HG03432 (cell line): ENCODE measurements around the gene SRGAP1.

ENCODE experiments used
- ATAC-seq: cut with Tn5 transposase; IDR thresholded peaks from one replicate; pipeline ENCODE4 v1.9.1; 2021; ENCODE audit warnings: mild to moderate bottlenecking, moderate library complexity; ENCODE audit not compliant: unreplicated experiment

SRGAP1 gene

GRCh38 chr12:64080319-64081007 is 236.0 kb downstream of the SRGAP1 start:
- ATAC-seq = no peak

GRCh38 chr12:64081008-64081404 is 236.5 kb downstream of the SRGAP1 start:
- no peak for ATAC-seq

GRCh38 chr12:64082116-64082515 is 237.6 kb downstream of the SRGAP1 start:
- no peak for ATAC-seq

- no peak for ATAC-seq
Measured at GRCh38 chr12:64082866-64083268, 238.4 kb downstream of the SRGAP1 start.

GRCh38 chr12:64083285-64084210 is 239.0 kb downstream of the SRGAP1 start:
- no peak for ATAC-seq

- no peak for ATAC-seq
Measured at GRCh38 chr12:64085154-64085553, 240.7 kb downstream of the SRGAP1 start.

GRCh38 chr12:64085996-64086395 is 241.5 kb downstream of the SRGAP1 start:
- ATAC-seq = no peak

- no peak for ATAC-seq
Measured at GRCh38 chr12:64086946-64087345, 242.4 kb downstream of the SRGAP1 start.

GRCh38 chr12:64087761-64088160 is 243.3 kb downstream of the SRGAP1 start:
- ATAC-seq = no peak

GRCh38 chr12:64088431-64089349 is 244.2 kb downstream of the SRGAP1 start:
- ATAC-seq = no peak

- no peak for ATAC-seq
Measured at GRCh38 chr12:64090047-64090446, 245.5 kb downstream of the SRGAP1 start.

GRCh38 chr12:64091186-64091585 is 246.7 kb downstream of the SRGAP1 start:
- ATAC-seq = no peak

- no peak for ATAC-seq
Measured at GRCh38 chr12:64092507-64093196, 248.2 kb downstream of the SRGAP1 start.

GRCh38 chr12:64093689-64094088 is 249.2 kb downstream of the SRGAP1 start:
- ATAC-seq = no peak

GRCh38 chr12:64097366-64098105 is 253.0 kb downstream of the SRGAP1 start:
- ATAC-seq = no peak

GRCh38 chr12:64098709-64099354 is 254.3 kb downstream of the SRGAP1 start:
- ATAC-seq = no peak

- no peak for ATAC-seq
Measured at GRCh38 chr12:64099397-64099796, 254.9 kb downstream of the SRGAP1 start.

- no peak for ATAC-seq
Measured at GRCh38 chr12:64102339-64102738, 257.8 kb downstream of the SRGAP1 start.
